Activated CD4-positive, CD25-positive, alpha-beta regulatory T cell treated with anti-CD3 and anti-CD28 coated beads, Interleukin-2, amount 50 U/mL, for 72 hours (primary cell): ENCODE data around the gene GNL3L.
"Not testable (repeated sequence)": the region's sequence is repeated elsewhere in the genome, so short reads cannot be mapped to it uniquely, and the experiment has no call there.

Source experiments
- DNase-seq: peaks from one replicate; pipeline ENCODE4 v3.0.0; 2021

GNL3L gene

GRCh38 chrX:54560411-54560810 is 30.4 kb downstream of the GNL3L start:
- no peak for DNase-seq

GRCh38 chrX:54561622-54562021 is 31.6 kb downstream of the GNL3L start:
- no peak for DNase-seq

GRCh38 chrX:54564936-54565335 is 34.9 kb downstream of the GNL3L start:
- no peak for DNase-seq

GRCh38 chrX:54570332-54570731 is 40.3 kb downstream of the GNL3L start:
- DNase-seq, result no peak

- DNase-seq, result not testable (repeated sequence)
Observed at GRCh38 chrX:54572641-54573040, 42.6 kb downstream of the GNL3L start.

GRCh38 chrX:54597728-54598127 is 67.7 kb downstream of the GNL3L start:
- no peak for DNase-seq

- no peak for DNase-seq
Observed at GRCh38 chrX:54602563-54602962, 72.5 kb downstream of the GNL3L start.
